Astrocyte of the spinal cord (primary cell): ENCODE results near the gene ATP5MG.

Experiments
- DNase-seq: peaks from one replicate; pipeline ENCODE4 v3.0.0; 2011; ENCODE audit warnings: low read depth, low spot score
- H3K4me3 ChIP-seq: 2 replicates; pipeline ENCODE4 v1.5.1; 2011; ENCODE audit warnings: low read depth, mild to moderate bottlenecking, low read length, moderate library complexity
- CTCF ChIP-seq: IDR thresholded peaks from 2 replicates; pipeline ENCODE4 v1.5.1; 2012; ENCODE audit warnings: low read depth, mild to moderate bottlenecking, low read length, inconsistent platforms
- in situ Hi-C: cut with HindIII; loops from 2 replicates; pipeline ENCODE4 v1.10.0; 2017; ENCODE audit warnings: low sequenced_read_pairs

Gene ATP5MG

GRCh38 chr11:118441770-118442275 is 40.4 kb downstream of the ATP5MG start:
- H3K4me3 ChIP-seq, result no peak overlapping the region
- TF ChIP-seq CTCF, result no peak
- DNase-seq, result no peak
- in situ Hi-C loops, result no loop called here

- in situ Hi-C loops, result no loop called here
- TF ChIP-seq CTCF, result no peak
- no peak overlapping the region for H3K4me3 ChIP-seq
- DNase-seq, result no peak
Observed at GRCh38 chr11:118442301-118442700, 40.9 kb downstream of the ATP5MG start.

- no peak for TF ChIP-seq CTCF
- no peak overlapping the region for H3K4me3 ChIP-seq
- DNase-seq, result no peak
- in situ Hi-C loops, result no loop called here
Observed at GRCh38 chr11:118442908-118443589, 41.6 kb downstream of the ATP5MG start.

GRCh38 chr11:118443590-118444218 is 42.3 kb downstream of the ATP5MG start:
- no peak for TF ChIP-seq CTCF
- in situ Hi-C loops, result no loop called here
- no peak for DNase-seq
- H3K4me3 ChIP-seq, result no peak overlapping the region

GRCh38 chr11:118447423-118447822 is 46.0 kb downstream of the ATP5MG start:
- no peak for DNase-seq
- TF ChIP-seq CTCF, result no peak

GRCh38 chr11:118448294-118448693 is 46.9 kb downstream of the ATP5MG start:
- H3K4me3 ChIP-seq, result no peak overlapping the region
- in situ Hi-C loops, result no loop called here
- DNase-seq, result peak; percentile 17
- no peak for TF ChIP-seq CTCF

More at GRCh38 chr11:118447423-118447822, 46.0 kb downstream of the ATP5MG start:
- in situ Hi-C loops, result no loop called here
- no peak overlapping the region for H3K4me3 ChIP-seq
